HG03175 (cell line): Measurements from ENCODE around the gene BAZ1B.
A peak's percentile ranks its signal among the peaks of the same experiment; 100 is the strongest.
"Not testable (repeated sequence)": the region's sequence is repeated elsewhere in the genome, so short reads cannot be mapped to it uniquely, and the experiment has no call there.

ENCODE experiments used
- ATAC-seq: cut with Tn5 transposase; IDR thresholded peaks from one replicate; pipeline ENCODE4 v1.9.1; 2021; ENCODE audit warnings: mild to moderate bottlenecking, moderate library complexity; ENCODE audit not compliant: unreplicated experiment

BAZ1B gene

GRCh38 chr7:73522105-73522872 is at the start of gene BAZ1B:
Gene BAZ1B, minus strand, starts transcription at chr7:73522293. Its CDS starts 360 bp downstream, at chr7:73521933.
- peak; percentile 90 for ATAC-seq

GRCh38 chr7:73570977-73571376 is 48.9 kb upstream of the BAZ1B start:
- ATAC-seq = no peak

GRCh38 chr7:73570521-73570920 is 48.4 kb upstream of the BAZ1B start:
- no peak for ATAC-seq

GRCh38 chr7:73569042-73569608 is 47.0 kb upstream of the BAZ1B start:
- ATAC-seq = no peak

- no peak for ATAC-seq
Observed at GRCh38 chr7:73567846-73568685, 46.0 kb upstream of the BAZ1B start.

GRCh38 chr7:73567140-73567539 is 45.0 kb upstream of the BAZ1B start:
- no peak for ATAC-seq

- ATAC-seq = not testable (repeated sequence)
Observed at GRCh38 chr7:73566431-73566830, 44.3 kb upstream of the BAZ1B start.

GRCh38 chr7:73565675-73566340 is 43.7 kb upstream of the BAZ1B start:
- no peak for ATAC-seq

GRCh38 chr7:73560109-73560835 is 38.2 kb upstream of the BAZ1B start:
- ATAC-seq = peak; percentile 25

- peak; percentile 50 for ATAC-seq
Observed at GRCh38 chr7:73557397-73558257, 35.5 kb upstream of the BAZ1B start, which contains the start of gene BCL7B. Gene BCL7B, minus strand, starts transcription at chr7:73557690. Its CDS starts 112 bp downstream, at chr7:73557578.

- ATAC-seq = peak; percentile 89
Observed at GRCh38 chr7:73557108-73557396, 35.0 kb upstream of the BAZ1B start.

GRCh38 chr7:73556208-73557107 is 34.4 kb upstream of the BAZ1B start:
- no peak for ATAC-seq

- ATAC-seq = no peak
Observed at GRCh38 chr7:73555411-73555982, 33.4 kb upstream of the BAZ1B start.

GRCh38 chr7:73550093-73550492 is 28.0 kb upstream of the BAZ1B start:
- ATAC-seq = not testable (repeated sequence)

- no peak for ATAC-seq
Observed at GRCh38 chr7:73549176-73549575, 27.1 kb upstream of the BAZ1B start.

- no peak for ATAC-seq
Observed at GRCh38 chr7:73547841-73548240, 25.7 kb upstream of the BAZ1B start.

- no peak for ATAC-seq
Observed at GRCh38 chr7:73544678-73545077, 22.6 kb upstream of the BAZ1B start.

- no peak for ATAC-seq
Observed at GRCh38 chr7:73541722-73542121, 19.6 kb upstream of the BAZ1B start.
